HG02610 (cell line): ENCODE measurements around the gene RASGRF2.

Experiments used
- ATAC-seq: cut with Tn5 transposase; IDR thresholded peaks from one replicate; pipeline ENCODE4 v1.9.1; 2021; ENCODE audit warnings: mild to moderate bottlenecking, moderate library complexity; ENCODE audit not compliant: unreplicated experiment

RASGRF2 gene

DNA sequence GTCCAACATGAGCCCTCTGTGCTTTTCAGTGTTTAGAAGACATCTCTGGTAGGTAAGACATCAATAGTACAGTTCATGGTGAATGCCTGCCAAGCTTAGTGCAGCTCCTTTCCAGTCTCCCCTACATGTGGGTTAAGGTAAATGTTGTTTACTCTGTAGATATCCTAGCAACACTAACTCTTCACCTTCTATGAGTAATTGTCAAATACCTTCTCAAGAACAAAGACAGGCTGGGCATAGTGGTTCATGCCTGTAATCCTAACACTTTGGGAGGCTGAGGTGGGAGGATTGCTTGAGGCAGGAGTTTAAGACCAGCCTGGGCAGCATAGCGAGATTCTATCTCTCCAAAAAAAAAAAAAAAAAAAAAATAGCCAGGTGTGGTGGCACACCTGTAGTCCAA is 18.7 kb upstream of the RASGRF2 start:
- no peak for ATAC-seq

DNA sequence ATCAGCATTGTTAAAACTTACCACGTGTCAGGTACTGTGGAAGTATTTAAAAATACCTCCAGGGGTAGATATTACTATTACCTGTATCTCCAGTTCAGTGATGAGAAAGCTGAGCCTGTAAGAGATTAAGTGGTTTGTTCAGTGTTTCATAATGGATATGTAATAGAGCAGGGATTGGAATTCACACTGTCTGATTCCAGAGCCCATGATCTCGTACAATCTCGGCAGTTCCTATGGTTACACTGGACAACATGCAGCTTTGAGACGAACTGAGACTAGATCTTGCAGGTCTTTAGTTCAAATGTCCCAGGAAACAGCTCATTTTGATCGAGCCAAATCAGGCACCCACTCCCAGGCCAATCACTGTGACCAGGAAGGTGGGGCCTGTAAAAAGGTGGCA is 8.8 kb upstream of the RASGRF2 start:
- no peak for ATAC-seq

DNA sequence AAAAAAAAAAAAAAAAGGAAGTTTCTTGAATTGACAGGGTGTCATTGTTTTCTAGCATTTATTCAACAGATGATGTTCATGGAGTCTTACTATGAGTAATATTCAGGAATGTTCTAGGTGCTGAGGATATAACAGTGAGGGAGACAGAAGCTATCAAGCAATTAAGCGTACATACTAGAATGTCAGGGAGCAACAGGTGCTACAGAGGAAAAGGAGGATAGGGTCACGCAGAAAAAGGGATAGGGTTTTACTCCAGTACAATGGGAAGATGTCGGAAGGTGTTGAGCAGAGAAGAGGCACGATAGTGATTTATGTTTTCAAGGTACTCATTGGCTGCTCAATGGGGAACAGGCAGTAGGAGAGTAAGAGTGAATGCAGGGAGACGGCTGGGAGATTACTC is 6.6 kb upstream of the RASGRF2 start:
- ATAC-seq = no peak

DNA sequence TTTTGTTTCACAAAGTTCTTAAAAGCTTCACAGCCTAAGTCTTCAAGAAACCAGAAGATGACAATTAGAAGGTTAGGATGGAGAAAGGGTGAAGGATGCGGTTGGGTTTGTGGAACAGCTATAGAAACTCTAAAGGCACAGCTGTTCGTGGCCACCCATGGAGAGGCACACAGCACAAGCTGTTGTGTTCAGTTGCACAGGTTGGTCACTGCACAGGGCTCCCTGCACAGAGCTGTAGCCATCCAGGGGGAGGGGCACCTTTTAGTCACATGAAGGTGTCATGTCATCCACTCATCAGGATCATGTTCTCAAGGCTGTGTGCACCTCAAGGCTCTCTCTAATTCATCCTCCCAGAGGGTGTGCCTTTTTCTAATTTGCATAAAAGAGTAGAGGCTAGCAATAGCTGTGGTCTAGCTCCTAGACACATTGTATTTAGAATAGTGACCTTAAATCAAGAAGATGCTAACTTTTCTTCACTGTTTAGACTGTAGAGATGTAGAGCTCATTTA is 5.0 kb upstream of the RASGRF2 start:
- ATAC-seq = no peak

DNA sequence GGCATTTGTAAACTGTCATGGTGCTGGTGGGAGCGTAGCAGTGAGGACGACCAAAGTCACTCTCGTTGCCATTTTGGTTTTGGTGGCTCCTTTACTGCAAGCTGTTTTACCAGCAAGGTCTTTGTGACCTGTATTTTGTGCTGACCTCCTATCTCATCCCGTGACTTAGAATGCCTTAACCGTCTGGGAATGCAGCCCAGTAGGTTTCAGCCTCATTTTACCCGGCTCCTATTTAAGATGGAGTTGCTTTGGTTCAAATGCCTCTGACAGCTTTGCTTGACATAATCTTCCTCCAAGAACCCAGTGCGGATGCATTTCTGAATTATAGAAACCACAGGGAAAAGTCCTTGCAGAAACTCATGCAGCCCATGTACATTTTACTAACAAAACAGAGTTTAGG is 3.9 kb upstream of the RASGRF2 start:
- no peak for ATAC-seq

DNA sequence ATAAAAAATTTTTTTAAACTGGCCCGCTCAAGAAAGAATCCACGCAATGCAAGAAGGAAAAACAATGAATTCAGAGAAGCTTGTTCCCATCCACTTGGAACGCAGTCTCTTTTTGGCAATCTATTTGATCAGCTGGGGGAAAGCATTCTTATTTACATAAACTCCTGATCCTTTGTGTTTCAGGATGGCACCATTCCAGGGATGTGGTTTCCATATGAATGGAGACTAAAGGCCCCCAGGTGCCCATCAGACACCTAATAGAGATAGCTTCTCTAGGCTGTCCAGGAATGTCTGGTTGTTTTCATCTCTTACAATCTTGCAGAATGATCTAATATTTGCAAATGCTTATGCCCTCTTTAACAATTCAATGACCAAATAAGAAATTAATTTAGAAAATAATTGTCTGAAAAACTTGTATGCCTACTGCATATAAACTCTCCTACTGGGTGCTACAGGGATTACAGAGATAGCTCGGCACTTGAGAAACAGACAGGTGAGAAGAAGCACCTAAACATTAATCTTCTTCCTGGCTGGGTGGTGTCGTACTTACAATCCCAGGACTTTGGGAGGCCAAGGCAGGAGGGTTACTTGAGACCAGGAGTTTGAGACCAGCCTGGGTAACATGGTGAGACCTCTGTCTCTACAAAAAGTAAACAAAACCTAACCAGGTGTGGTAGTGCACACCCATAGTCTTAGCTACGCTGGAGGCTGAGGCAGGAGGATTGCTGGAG is 3.0 kb upstream of the RASGRF2 start:
- no peak for ATAC-seq

DNA sequence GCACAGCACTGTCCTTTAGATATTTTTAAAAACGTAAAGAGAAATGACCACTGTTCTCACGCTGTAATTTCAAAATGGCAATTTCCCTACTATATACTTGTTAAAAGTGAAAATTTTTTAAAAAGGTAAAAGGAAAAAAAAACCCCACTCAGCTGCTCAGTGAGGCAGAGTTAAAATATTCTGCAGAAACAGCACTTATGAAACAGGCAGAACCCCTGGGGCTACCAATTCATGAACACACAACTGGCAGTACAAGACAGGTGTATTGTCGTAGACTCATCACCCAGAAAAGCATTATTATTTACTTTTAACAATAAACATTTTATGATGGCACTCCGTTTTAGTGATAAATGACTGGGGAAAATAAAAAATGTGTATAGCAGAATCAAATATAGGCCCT is 1.5 kb upstream of the RASGRF2 start:
- ATAC-seq = peak; percentile 38

DNA sequence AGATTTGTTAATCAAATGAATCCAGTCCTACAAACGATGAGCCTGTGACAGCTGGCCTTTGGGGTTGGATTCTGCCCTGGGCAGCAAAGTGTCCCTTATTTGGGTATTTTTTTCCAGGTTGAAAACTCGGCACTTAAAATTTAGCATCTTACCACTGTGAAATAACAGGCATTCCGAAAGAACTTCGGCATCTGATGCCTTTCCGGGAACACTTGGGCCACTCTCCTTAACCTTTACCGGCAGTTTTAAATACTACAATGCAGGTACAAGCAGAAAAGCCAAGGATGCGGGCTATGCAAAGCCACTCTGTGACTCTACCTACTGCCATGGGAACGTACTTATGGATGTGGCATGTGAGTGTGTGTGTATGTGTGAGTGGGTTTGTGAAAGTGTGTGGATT is 1.0 kb upstream of the RASGRF2 start:
- no peak for ATAC-seq

DNA sequence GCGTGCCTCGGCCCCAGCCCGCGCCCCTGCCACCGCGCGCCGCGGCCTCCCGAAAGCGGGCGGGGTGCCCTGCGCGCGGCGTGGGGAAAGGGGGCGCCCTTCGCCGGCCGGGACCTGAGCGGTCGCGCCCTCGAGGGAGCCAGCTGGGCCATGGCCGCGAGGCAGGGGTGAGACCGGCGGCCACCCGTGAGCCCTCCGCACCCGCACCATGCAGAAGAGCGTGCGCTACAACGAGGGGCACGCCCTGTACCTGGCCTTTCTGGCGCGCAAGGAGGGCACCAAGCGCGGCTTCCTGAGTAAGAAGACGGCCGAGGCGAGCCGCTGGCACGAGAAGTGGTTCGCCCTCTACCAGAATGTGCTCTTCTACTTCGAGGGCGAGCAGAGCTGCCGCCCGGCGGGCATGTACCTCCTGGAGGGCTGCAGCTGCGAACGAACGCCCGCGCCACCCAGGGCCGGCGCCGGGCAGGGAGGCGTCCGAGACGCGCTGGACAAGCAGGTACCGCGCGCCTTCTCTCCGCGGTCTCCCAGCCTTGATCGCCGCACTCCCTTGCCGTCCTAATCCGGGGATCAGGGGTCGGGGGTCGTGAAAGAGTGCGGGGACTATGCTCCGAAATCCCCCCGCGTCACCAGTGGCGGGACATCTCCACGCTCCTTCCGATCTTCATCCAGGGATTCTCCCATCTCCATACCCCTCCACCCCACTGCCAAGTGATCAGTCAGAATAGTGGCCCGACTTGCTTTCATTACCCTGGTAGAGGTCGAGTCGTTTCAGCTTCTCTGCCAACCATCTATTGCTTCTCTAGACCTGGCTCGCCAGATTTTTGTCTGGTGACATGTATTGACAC is 590 bp downstream of the RASGRF2 start:
- ATAC-seq = no peak

DNA sequence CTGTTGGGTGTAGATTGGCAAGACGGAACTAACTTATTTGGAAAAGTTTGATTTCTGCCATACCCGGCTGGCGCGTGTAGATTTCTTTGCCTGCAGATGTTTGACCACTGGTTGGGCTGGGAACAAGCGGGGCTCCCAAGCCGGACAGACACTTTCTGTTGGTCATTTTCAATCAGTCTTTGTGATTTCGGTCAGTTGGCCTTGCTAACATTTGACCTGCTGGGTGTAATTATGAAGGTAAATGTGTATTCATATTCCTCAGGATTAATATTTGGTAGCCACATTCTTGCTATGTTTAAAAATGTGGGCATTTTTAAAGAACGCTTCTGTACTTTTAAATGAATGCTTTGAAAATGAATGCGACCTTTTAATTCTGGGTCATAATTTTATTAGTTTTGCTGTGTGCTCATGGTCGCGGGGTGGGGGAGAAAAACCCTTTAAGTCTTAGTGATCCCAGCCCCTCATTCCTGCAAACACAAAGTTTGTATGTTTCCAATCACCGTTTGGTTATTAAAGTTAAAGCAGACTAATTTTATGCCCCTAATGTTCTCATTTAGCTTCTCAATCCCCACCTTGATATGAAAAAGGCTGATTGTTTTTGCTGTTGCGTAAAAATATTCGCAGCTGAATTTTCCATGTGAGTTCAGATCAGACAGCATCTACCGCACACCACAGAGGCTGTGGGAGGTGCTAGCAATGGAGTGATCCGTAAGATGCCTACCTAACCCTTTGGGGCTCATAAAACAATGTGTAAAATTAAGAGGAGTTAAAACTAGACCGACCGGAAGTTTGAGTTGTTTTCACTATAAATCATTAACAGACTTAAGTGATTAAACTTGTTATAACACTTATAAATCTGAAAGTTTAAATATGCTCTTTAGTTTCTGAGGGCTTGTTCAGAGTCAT is 1.5 kb downstream of the RASGRF2 start:
- no peak for ATAC-seq

DNA sequence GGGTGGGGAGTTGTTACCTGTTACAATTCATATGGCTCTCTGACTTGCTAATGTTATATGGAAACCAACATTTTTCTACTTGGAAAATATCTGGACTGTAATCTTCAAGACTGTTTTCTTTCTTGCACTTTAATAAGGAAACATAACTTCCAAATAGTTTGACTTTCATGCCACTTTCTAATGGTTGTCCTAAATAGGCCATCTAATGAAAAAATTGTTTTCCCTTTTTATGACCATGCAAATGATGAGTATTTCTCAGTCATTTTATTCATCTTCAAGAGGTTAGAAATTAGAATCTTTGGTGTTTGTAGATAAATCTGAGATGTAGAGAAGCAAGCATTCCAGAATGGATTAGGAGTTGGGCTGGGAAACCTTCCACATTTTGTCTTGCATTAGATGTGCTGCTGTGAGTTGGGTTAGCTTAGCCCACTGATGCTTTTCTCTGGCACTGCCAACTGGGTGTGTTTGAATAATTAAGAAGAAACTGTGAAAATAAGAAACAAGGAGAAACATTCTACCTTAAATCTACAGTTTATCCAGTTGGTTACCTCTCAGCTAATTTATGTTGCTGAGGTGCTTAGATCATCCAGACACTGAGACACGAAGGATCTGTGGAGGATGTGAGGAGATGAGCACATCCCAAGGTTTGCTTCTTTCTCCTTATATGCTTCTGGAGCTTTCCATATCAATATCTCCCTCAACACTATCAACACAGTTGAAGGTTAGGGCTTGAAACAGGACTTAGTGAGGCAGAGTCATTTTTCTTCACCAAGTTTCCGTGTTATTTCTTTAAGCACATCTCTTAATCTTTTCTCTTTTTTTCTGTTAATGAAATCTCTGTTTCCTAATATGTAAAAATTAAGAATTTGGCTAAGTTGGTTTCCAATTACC is 2.7 kb downstream of the RASGRF2 start:
- ATAC-seq = no peak

DNA sequence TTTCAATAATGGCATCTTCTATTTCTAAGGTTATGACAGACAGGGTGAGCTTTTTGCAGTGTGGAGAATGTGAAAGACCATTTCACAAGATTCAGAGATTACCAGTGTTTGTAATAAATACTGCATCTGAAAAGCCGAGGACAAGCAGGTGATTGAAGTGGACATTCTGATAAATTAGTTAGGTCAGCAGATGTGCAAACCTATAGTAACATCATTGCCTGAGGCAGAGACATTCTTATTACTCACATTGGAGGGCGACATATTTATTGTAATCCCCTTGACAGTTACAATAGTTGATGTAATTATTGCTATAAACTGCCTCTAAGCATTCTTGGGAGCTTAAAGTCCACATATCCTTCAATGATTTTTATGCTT is 3.3 kb downstream of the RASGRF2 start:
- no peak for ATAC-seq

DNA sequence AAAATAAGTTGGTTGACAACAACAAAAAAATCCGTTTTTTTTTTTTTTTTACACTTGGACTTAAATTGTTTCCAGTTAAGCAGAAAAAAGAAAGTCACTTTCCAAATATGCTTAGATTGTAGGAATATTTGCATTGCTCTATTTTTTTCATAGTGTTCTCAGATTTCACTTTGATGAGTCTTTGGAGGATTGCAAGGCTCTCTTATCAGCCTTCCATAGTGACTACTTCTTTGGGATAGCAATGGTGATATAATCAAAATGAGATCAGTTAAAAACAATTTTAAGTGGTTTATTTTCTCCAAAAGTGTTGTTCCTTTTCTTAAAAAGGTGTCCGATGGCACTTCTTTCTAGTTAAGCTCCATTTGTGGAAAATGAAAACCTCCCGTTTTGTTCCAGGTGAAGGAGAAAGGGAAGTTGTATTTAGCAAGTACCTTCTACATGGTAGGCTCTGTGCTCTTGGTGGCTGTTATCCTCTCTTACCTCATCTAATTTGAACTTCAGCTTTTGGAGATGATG is 3.9 kb downstream of the RASGRF2 start:
- ATAC-seq = no peak

DNA sequence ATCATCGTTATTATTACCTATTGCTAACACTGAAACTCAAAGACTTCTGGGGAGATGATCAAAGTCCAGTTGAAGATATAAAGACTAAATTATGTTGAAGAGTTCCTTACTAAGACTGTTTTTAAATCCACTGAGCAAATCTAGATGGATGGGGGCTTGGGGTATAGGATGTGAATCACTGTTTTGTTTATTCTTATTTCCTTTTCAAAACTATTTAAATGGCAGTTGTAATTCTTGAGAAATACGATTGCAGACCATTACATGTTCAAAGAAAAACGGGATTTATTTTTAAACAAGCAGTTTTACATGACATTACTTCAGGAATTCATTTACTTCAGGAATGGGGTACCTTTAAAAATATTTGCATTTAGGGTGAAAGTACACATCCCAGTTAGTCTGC is 4.3 kb downstream of the RASGRF2 start:
- ATAC-seq = no peak

DNA sequence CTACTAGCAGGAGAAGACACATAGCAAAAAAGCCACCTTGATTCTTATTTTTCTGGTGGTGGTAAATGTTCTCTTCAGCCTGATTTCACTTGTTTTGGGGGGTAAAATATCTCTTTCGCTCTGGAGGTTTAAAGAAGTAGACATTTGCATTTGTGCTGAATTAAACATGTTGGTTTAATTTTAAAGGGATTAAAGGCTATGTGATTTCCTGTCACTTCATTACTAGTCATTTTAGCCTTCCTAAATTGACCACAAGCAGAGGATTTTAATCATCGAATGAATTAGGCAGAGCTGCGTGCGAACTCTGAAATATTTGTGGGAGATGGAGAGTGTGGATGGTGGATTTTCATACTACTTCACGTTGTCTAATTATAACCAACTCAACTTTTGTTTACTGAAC is 4.8 kb downstream of the RASGRF2 start:
- no peak for ATAC-seq

DNA sequence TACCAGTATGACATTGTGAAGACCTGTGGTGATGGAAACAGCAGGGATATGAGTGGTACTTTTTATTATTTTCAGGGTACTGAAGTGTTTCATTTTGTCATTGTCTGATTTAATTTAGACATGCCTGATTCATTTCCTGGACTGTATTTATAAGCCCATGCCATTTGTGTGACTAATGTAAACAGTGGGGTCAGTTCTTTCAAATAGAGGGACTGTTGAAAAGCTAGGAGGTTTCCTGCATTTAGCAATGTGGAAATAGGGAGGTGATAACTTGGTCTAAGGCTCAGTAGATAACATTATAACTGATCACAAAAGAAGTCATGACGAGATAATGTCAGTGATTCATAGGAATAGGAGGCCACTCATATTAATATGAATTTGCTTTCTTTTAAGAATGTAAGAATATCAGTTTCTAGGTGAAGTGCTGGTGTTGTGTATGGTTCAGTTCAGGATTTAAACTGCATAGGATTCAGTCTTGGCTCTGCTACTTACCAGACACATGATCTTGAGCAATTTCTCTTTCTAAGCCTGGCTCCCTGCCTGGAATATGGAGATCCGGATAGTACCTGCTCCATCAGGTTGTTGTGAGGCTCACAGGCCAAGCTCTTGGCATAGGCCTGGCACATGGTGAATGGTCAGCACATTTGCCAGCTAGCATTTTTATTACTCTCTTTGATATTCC is 7.5 kb downstream of the RASGRF2 start:
- no peak for ATAC-seq

DNA sequence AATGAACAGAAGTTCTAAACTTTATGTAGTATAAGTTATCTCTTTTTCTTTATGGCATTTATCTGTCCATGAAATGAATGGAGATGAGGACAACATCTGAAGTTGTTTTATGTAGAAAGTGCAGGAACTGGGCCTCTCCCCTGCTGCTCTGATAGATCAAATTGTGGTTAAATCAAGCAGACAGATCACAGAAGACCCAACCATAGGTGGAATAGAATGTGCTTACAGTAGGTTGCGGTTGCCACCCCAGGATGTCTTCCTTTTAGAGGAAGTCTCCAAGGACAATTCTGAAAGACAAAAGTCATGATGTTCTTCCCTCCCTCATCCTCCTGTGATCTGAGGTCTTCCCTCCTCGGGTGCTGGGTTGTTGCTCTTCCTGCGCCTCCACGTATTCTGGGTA is 12.9 kb downstream of the RASGRF2 start:
- ATAC-seq = no peak

DNA sequence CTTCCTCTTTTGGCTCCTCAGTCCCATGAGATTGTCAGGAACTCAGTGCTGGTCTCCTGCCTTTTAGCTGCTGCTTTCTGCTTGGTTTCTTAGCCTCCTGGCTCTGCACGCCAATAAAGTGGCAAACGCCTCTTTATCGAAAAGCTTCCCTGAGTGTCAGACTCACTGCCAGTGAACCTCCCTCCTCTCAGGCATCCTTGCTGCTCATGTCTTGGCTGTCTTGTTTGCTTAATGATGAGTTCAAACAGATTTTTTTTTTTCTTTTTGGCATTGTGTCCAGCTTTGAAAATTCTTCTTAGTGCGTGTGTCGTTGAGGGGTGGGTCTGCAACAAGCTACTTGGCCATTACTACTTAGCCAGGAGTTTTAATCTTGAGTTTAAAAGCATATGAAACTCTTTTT is 14.9 kb downstream of the RASGRF2 start:
- no peak for ATAC-seq

DNA sequence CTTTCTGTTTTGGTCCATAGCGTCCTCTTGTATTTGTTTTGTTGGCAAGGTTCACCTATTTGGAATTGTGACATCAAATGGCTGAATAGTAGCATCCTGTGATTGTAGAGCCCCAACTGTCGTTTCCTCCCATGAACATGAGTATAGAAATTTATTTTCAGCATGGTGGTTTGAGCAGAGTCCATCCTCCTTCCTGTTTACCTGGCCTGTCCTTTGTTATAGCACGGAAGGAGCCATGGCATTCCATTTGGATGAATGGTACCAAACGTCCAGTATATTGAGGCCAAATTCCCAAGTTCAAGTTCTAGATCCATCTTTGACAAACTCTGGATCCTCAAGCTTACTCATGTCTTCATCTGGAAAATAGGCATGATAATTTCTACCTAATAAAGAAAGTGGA is 16.8 kb downstream of the RASGRF2 start:
- no peak for ATAC-seq

DNA sequence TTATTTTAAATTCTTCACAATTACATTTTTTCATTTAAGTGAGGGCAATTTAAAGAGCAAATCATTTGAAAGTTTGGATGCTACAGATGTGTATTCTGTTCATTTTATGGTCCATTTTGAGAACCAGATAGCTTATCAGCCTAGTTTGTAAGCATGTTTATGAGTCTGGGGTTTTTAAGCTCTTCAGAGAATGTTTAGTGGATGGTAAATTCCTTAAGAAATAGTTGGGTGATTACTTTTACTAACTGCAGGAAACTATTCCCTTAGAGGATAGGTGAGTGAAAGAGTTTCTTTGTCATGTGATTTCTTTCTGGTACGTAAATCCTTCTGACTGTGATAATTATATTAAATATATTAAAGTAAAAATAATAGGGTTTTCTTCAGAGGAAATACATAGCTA is 17.6 kb downstream of the RASGRF2 start:
- ATAC-seq = no peak
